Astrocyte of the hippocampus (primary cell): ENCODE results near the gene ACBD5.
A peak's percentile ranks its signal among the peaks of the same experiment; 100 is the strongest.
"Not testable (repeated sequence)": the region's sequence is repeated elsewhere in the genome, so short reads cannot be mapped to it uniquely, and the experiment has no call there.

Experiments
- DNase-seq: peaks from one replicate; pipeline ENCODE4 v3.0.0; 2011; ENCODE audit warnings: low read depth, low spot score

The ACBD5 gene

DNA sequence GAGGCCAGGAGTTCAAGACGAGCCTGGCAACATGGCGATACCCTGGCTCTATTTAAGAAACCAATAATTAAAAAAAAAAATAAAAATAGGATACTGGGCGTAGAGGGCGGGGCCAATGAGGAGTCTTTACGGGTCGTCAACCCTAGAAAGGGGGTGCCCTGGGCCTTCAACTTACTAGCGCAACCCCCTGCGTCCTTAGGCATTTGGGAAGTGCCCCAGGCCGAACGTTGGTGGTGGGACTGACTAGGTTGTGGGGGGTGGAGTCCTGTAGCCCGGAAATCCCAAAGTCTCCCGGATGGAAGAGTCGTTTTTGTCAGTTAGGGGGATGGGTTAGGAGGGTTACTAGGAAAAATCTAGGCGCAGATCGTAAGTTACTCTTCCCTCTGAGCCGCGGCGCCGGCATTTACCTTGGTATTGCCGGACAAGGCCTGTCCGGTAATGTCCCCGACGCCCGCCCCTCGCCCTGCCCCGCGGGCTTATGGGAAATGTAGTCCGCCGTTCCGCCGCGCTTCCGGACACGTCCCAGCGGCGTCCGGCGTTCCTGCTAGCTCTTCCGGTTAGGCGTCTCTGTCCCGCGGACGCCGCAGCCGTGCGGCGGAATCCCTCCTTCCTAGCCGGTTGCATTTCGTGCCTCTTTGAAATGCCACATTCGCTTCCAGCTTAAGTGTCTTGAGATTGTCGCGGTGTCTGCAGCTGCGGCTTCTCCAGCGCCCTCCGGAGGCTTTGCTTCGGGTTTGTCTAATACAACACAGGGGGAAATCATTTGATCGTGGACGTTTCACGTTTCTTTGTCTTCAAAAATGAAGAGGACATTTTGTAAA, 1.3 kb upstream of the ACBD5 start:
- DNase-seq, result peak; percentile 98

DNA sequence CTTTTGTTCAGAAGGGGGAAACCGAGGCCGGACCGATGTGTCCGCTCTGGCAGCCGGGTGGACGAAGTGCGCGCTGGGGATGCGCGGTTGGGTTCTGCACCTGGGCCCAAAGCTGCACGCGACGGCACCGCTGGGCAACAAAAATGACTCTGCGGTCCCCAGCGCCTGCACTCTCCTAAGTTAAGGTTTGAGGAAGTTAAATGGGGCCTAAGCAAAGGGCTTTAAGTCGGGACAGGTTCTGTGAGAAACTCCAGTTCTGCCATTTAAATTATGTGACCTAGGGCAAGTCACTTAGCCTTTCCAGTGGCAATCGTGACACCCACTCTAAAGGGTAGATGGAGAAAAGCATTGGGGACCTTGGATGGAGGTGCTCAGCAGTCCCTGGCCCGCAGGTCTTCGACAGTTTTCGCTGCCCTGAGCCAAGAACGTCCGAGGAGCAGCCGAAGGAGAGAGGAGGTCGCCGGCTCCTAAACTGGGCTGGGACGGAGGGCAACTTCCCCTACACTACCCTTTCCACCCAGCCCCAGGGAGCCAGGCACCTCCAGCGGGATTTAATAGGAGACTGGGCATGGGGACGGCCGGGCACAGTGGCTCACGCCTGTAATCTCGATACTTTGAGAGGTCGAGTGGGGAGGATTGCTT, 534 bp upstream of the ACBD5 start:
- peak; percentile 50 for DNase-seq

DNA sequence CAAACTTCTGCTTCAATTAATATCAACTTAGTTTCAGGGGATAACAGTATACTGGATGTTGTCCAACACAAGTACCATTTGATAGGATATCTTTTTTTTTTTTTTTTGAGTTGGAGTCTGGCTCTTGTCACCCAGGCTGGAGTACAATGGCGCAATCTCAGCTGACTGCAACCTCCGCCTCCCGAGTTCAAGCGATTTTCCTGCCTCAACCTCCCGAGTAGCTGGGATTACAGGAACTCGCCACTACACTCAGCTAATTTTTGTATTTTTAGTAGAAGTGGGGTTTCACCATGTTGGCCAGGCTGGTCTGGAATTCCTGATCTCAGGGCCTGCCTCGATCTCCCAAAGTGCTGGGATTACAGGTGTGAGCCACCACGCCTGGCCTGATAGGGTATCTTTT, 3.1 kb downstream of the ACBD5 start:
- not testable (repeated sequence) for DNase-seq

DNA sequence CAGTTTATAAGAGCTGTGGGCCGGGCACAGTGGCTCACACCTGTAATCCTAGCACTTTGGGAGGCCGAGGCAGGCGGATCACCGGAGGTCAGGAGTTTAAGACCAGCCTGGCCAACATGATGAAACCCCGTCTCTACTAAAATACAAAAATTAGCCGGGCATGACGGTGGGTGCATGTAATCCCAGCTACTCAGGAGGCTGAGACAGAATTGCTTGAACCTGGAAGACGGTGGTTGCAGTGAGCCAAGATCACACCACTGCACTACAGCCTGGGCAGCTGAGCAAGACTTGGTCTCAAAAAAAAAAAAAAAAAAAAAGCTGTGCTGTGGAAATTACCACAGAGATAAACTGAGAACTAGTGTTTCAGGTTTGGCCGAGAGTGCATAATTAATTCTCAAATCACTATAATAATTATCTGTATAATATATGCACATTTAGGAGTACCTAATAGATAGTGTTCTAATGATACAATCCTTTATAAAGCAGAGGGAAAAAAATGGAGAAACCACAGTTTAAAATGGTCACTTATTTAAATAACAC, 3.9 kb downstream of the ACBD5 start:
- DNase-seq, result not testable (repeated sequence)

DNA sequence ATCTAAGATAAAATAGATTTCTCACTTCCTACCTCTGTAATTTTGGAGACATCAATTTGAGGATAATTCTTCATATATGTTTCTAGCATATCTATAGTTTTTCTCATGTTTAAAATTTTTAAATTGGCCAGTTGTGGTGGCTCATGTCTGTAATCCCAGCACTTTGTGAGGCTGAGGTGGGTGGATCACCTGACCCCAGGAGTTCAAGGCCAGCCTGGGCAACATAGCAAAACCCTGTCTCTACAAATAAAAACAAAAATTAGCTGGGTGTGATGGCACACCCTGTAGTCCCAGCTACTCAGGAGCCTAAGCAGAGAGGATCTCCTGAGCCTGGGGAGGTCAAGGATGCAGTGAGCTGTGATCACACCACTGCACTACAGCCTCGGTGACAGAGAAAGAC, 4.9 kb downstream of the ACBD5 start:
- no peak for DNase-seq

DNA sequence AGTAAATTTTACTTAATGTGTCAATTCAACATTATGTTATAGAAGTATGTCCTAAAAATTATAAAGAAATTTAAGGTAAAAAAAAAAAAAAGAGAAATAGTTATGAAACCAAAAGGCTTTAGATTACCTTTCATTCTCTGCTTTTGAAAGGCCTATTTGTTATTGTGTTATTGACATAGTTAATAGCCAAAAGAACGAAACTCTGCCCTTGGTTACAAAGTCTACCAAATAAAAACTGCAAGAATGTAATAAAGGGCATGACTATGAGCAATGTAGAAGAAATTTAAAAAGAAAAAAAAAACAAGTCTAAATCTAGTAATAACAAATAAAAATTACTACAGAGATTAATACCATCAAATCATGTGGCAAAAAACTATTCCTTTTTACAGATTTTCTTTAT, 10.6 kb downstream of the ACBD5 start:
- DNase-seq, result no peak

DNA sequence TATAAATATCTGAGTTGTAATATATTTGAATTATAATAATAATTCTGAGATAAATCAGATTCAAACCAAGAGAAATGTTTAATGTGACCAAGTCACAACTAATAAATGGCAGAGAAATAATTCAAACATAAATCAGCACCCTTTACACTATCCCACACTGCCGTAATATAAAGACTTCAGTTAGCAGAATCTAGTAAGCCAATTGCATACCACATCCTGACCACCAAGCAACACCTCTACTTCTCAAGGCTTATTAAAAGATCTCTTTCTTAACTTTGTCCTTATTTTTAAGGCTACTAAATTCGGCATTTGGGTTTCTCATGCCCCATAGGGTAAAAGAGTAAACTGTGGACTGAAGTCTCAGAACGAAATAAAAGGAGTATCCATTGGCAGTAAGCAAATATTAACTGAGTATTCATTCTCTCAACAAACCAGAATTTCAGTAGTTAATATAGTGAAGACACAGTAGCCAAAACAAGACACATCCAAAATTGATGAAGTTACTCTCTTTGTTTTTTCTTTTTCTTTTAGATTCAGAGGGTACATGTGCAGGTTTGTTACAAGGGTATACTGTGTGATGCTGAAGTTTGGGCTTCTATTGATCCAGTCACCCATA, 14.8 kb downstream of the ACBD5 start:
- DNase-seq, result no peak

DNA sequence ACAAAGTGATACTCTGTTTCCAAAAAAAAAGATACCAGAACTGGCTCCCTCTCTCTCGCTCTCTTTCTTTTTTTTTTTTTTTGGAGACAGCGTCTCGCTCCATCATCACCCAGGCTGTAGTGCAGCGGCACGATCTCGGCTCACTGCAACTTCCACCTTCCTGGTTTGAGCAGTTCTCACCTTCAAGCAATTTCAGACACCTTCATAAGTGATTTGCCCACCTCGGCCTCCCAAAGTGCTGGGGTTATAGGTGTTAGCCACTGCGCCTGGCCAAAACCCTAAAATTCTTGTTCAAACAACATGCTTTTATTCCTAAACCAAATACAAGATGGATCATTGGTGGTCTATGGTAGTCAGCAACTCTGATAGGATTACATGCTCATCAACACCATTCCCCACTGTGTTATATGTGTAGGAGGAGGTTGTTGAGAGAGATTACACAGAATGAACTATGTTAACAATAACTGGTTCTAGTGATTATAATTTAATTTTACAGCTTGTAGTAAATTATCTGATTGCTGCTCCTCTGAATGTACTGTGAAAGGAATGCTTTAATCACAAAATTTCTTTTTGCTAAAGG, 15.5 kb downstream of the ACBD5 start:
- no peak for DNase-seq

DNA sequence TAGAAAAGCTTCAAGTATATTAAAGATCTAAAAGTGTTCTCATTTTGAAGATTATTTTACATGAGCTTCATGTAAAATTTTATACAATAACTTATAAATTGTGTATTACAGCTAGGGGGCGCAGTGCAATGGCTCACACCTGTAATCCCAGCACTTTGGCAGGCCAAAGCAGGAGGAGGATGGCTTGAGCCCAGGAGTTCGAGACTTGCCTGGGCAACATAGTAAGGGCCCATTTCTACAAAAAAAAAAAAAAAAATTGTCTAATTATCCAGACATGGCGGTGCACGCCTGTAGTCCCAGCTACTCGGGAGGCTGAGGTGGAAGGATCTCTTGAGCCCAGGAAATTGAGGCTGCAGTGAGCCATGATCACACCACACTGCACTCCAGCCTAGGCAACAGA, 16.6 kb downstream of the ACBD5 start:
- DNase-seq, result peak; percentile 45

DNA sequence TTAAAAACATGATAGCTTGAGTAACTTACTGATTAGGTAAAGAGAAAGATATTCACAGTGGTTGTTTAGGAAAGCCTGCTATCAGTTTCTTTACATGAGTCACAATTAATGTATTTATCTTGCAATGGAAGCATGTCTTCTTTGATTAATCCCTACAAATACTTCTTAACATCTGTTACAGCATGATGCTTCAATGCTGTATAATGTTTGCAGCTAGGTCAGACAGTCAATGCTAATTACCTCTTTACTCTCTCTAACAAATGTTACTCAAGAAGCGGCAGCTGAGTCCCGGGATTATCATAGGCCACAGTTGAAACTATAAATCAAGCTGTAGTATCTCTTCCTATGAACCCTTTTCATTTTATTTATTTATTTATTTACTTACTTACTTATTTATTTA, 33.2 kb downstream of the ACBD5 start:
- DNase-seq, result no peak

DNA sequence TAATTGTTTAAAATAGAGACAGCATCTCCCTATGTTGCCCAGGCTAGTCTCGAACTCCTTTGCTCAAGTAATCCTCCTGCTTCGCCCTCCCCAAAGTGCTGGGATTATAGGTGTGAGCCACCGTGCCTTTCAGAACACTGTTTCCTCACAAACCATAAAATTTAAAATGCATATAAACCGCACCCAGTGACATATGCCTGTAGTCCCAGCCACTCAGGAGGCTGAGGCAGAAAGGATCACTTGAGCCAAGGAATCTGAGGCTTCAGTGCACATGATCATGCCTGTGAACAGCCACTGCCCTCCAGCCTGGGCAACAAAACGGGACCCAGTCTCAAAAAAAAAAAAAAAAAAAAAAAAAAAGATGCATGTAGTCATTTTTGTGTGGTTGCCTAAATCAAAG, 36.8 kb downstream of the ACBD5 start:
- no peak for DNase-seq

DNA sequence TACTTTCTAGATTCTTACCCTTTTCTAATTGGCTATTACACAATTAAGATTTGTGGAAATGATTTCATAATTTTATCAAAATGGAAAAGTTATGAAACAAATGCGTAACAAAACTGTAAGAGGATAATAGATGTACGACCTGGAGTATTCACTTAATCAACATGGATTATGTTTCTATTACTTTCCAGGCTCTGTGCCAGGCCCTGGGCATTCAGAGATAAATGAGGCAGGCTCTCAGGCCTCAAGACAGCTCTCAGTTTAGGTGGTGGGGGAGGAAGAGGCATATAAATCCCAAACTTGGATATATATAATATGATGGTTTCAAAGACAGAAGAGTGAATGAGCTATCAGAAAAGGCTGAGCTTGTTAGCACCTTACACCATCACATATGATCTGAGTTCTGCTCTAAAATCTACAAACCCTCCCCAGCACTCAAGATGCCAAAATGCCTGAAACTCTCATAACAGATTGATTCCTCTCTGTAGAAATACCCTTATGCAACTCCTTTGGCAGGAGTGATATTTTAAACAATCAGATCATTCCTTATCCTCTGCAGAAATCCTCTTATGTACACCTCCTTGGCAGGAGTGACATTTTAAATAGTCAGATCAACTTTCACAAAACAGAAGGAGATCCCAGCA, 42.5 kb downstream of the ACBD5 start:
- peak; percentile 45 for DNase-seq

DNA sequence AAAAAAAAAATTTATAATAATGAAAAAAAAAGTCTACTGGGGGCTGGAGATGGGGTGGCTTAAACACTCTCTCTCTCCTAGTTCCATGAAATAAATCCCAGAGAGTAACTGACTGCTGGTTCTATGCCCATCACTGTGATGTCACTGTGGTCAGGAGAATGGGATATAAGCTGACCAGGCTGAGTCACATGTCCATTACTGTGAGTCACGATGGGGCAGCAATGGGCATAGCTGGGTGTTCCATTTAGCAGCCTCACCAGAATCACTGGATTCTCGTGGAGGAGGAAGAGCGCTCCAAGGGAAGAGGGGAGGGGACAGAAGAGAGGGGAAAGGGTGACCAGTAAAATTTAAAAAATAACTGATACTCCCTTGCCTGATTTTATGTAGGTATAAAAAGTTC, 48.3 kb downstream of the ACBD5 start:
- peak; percentile 95 for DNase-seq

DNA sequence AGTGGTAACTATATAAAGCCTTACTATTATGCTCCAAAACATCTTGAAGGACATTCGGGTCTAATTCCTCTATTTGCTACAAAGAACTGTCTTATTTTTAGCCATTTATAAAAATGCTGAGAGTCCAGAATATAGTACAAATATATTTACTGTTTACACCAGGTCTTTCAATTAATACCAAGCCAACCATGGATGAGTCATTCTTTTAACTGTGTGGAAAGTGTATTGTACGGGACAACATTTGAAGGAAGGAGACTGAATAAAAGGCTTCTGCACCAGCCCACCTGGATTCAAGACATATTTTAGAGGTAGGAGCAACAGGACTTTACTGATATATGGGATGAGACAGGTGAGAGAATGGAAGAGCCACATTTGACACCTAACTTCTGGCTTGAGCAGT, 50.1 kb downstream of the ACBD5 start:
- peak; percentile 21 for DNase-seq

DNA sequence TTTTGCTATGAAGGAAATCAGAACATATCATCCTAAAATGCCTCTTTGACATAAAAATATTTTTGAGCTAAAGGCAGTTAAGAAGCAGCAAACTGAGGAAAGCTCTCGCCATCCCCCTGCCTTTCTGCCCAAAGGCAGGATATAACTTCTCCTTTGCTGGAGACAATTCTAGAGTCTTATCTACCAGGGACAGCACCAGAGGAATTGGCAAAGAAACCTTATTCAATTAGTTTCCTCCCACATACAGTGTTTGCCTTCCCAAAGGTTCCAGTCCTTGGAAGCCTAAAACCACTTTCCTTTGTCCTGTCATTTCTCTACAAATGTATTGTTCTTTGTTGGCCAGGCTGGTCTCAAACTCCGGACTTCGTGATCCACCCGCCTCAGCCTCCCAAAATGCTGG, 51.7 kb downstream of the ACBD5 start:
- no peak for DNase-seq

DNA sequence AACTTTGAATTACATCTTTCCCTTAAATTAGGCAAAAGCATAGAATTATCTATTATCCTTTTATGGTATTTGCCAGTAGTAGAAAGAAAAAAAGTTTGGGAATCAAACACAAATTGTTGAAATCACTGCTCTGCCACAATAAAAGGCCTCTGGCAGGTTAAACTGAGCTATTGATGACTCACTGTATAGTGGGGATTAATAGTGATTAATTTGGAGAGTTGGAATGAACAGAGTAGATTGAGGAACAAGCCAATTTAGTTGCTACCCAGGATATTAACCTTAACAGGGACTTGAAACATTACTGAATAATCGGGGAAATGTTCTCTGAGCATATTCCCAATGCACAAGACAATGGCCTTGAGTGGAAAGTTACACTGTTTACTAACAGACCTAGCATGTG, 52.3 kb downstream of the ACBD5 start:
- peak; percentile 10 for DNase-seq

DNA sequence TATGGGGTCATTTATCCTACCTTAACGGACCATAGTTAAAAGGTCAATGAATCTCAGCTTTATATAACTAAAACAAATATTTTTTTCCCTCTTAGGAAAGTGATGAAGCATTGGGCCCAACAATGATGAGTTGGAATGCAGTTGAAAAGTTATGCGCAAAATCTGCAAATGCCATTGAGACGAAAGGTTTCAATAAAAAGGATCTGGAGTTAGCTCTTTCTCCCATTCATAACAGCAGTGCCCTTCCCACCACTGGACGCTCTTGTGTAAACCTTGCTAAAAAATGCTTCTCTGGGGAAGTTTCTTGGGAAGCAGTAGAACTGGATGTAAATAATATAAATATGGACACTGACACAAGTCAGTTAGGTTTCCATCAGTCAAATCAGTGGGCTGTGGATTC, 70.7 kb downstream of the ACBD5 start:
- no peak for DNase-seq

DNA sequence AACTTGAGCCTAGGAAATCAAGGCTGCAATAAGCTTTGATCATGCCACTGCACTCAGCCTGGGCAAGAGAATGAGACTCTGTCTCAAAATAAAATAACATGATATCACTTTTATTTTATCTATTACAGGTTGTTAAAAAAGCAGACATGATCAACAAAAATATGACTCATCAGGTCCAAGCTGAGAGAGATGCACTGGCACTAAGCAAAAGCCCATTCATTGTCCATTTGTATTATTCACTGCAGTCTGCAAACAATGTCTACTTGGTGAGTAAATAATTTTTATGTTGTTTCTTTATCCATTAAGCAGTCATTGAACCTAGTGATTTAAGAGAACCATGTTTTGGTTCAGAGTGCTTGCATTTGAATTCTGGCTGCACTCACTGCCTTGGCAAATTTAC, 82.2 kb downstream of the ACBD5 start:
- DNase-seq, result no peak

DNA sequence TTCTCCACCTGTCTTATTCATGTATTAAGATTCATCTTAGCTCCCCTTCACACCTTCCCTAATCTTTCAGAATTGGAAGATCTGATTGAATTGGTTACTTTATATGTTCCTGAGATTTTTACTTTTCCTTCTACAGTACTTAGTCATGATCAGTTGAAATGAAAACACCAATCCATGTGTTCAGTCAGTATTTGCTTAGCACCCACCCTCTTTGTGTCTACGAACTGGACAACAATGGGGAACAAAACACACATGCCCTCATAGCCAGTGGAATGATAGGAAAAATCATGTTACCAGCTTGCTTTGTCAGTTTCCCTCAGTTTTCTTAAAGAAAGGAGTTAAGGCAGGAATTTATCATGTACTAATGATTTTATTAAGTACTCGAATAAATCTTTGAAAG, 83.4 kb downstream of the ACBD5 start:
- peak; percentile 15 for DNase-seq

DNA sequence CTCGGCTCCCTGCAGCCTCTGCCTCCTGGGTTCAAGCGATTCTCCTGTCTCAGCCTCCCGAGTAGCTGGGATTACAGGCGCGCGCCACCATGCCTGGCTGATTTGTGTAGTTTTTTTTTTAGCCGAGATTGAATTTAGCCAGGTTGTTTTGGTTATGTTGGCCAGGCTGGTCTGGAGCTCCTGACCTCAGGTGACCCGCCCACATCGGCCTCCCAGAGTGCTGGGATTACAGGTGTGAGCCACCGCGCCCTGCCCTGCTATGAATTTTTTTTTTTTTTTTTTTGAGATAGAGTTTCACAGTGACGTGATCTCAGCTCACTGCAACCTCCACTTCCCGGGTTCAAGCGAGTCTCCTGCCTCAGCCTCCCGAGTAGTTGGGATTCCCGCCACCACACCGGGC, 84.0 kb downstream of the ACBD5 start:
- DNase-seq, result not testable (repeated sequence)

DNA sequence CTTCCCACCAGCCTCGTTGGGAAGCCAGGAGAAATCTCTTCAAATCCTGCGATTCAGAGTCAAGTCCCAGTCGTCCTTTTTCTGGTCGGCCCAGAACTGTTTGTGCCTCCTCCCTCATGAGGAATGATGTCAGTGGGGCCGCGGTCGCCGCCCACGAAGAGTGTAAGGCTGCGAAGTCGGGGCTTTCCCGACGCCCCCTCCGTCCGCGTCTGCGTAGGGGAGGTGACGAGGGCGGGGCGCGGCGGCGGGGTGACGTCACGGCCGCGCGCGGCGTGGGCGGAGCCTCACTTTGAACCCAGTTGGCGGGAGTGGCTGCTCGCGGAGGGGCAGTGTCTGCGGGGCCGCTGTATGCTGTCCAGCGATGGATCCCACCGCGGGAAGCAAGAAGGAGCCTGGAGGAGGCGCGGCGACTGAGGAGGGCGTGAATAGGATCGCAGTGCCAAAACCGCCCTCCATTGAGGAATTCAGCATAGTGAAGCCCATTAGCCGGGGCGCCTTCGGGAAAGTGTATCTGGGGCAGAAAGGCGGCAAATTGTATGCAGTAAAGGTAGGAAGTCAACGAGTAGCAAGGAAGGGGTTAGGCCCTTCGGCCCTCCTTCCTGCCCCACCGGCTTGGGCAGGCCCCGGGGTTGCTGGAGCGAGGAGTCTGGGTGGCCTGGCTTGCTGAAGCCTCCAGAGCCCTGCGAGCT, 85.4 kb downstream of the ACBD5 start, which contains the start of gene MASTL:
MASTL (plus strand) TSS at position 287 of the 689 bp plus-strand sequence; CDS start at position 362, 75 bp downstream.
- peak; percentile 98 for DNase-seq
